H1 (cell line): ENCODE data around the gene SPC24. TPM values are rescaled to one million over a fixed set of nuclear protein-coding genes. Genes with fewer than 3 reads are reported as not detected.

ENCODE experiments used
- CTCF ChIA-PET: fragments of 300-600 bp; sonication (Branson Sonifier 250); formaldehyde crosslinking; loops from one replicate; lab custom pipeline; 2021; ENCODE audit not compliant: partially characterized antibody; lab: Charles Lee
- POLR2A ChIA-PET: fragments of 300-600 bp; sonication (Branson Sonifier 250); formaldehyde crosslinking; loops from one replicate; lab custom pipeline; 2021; ENCODE audit warnings: inconsistent platforms; ENCODE audit not compliant: partially characterized antibody; lab: Charles Lee
- DNase-seq, 2 experiments: peaks; one replicate each; pipeline versions ENCODE4 v3.0.0 to v3.0.0-alpha.2; 2010 to 2022; ENCODE audit warnings: low spot score in 2 of 2, low read depth in 1 of 2, mixed read lengths in 1 of 2
- FAIRE-seq: peaks from 2 replicates; lab custom pipeline; 2011; peaks lifted over from hg19 to GRCh38; lab: Jason Lieb, UNC
- H2AFZ ChIP-seq: 2 replicates; pipeline ENCODE4 v1.8.1; 2012; ENCODE audit warnings: low read length, inconsistent platforms
- H2AK5ac ChIP-seq: 2 replicates; pipeline ENCODE4 v1.6.1; 2013; ENCODE audit warnings: low read depth, low read length
- H2BK120ac ChIP-seq: replicated peaks from 2 replicates; pipeline ENCODE3; 2013; ENCODE audit warnings: low read depth, low read length, inconsistent platforms
- H2BK12ac ChIP-seq: 2 replicates; pipeline ENCODE4 v1.6.1; 2013; ENCODE audit warnings: low read depth, low read length
- H2BK15ac ChIP-seq: 2 replicates; pipeline ENCODE4 v1.6.1; 2013; ENCODE audit warnings: low read length
- H2BK20ac ChIP-seq: 2 replicates; pipeline ENCODE4 v1.6.1; 2013; ENCODE audit warnings: low read length
- H2BK5ac ChIP-seq: 2 replicates; pipeline ENCODE4 v1.6.1; 2013; ENCODE audit warnings: low read depth, low read length
- H3K14ac ChIP-seq: 2 replicates; pipeline ENCODE4 v1.6.1; 2013; ENCODE audit warnings: inconsistent platforms; ENCODE audit not compliant: insufficient read length
- H3K18ac ChIP-seq: 2 replicates; pipeline ENCODE4 v1.6.1; 2013; ENCODE audit warnings: low read length; ENCODE audit errors: extremely low read depth
- H3K23ac ChIP-seq: 2 replicates; pipeline ENCODE4 v1.6.1; 2013; ENCODE audit warnings: inconsistent platforms; ENCODE audit not compliant: insufficient read length
- H3K23me2 ChIP-seq: 2 replicates; pipeline ENCODE4 v1.6.1; 2013; ENCODE audit warnings: low read depth, low read length
- H3K27ac ChIP-seq: 2 replicates; pipeline ENCODE4 v1.6.1; 2011; ENCODE audit warnings: low read depth, low read length, inconsistent platforms
- H3K27me3 ChIP-seq, 4 experiments: replicated peaks in 1 of 4; 1 replicate in 1 of 4; 2 replicates in 3 of 4; pipeline versions ENCODE4 v1.6.1 to v1.8.1; 2011 to 2013; ENCODE audit warnings: low read length in 3 of 4, mild to moderate bottlenecking in 3 of 4, inconsistent platforms in 2 of 4, mixed read lengths in 2 of 4, moderate library complexity in 1 of 4; ENCODE audit not compliant: control insufficient read depth in 3 of 4, insufficient read depth in 3 of 4; ENCODE audit errors: extremely low read depth in 1 of 4
- H3K36me3 ChIP-seq, 4 experiments: 2 replicates each; pipeline versions ENCODE4 v1.6.1 to v1.8.1; 2011 to 2013; ENCODE audit warnings: mild to moderate bottlenecking in 4 of 4, low read length in 3 of 4, moderate library complexity in 2 of 4, control low read depth in 1 of 4, inconsistent platforms in 1 of 4; ENCODE audit not compliant: insufficient read depth in 4 of 4, control insufficient read depth in 2 of 4
- H3K4ac ChIP-seq: replicated peaks from 2 replicates; pipeline ENCODE3; 2013; ENCODE audit warnings: low read length, low read depth, mixed read lengths, inconsistent platforms; ENCODE audit not compliant: insufficient read length
- H3K4me1 ChIP-seq, 4 experiments: replicated peaks in 1 of 4; 1 replicate in 1 of 4; 2 replicates in 3 of 4; pipeline versions ENCODE4 v1.6.1 to v1.8.1; 2011 to 2013; ENCODE audit warnings: low read length in 3 of 4, inconsistent platforms in 2 of 4, mixed read lengths in 1 of 4; ENCODE audit not compliant: insufficient read depth in 4 of 4, control insufficient read depth in 3 of 4
- H3K4me2 ChIP-seq, 2 experiments: 2 replicates each; pipeline versions ENCODE4 v1.6.1 to v1.8.1; 2011 to 2013; ENCODE audit warnings: low read depth in 2 of 2, low read length in 2 of 2, control low read depth in 1 of 2, inconsistent platforms in 1 of 2, mild to moderate bottlenecking in 1 of 2; ENCODE audit not compliant: insufficient read depth in 1 of 2
- H3K4me3 ChIP-seq, 4 experiments: fragments of 200-600, 300-600 bp in 1 of 4; sonication (generic), shearing (Covaris generic), sonication (Bioruptor Twin) in 1 of 4; 2 replicates each; pipeline versions ENCODE4 v1.5.1 to v1.8.1; 2011 to 2016; ENCODE audit warnings: low read length in 4 of 4, low read depth in 3 of 4, control low read depth in 2 of 4, inconsistent platforms in 2 of 4, mild to moderate bottlenecking in 2 of 4, mixed read lengths in 1 of 4, moderate library complexity in 1 of 4; ENCODE audit not compliant: insufficient read depth in 2 of 4; ENCODE audit errors: extremely low read depth in 1 of 4
- H3K56ac ChIP-seq: replicated peaks from 2 replicates; pipeline ENCODE3; 2013; ENCODE audit warnings: low read depth, mild to moderate bottlenecking, mixed read lengths, low read length, inconsistent platforms; ENCODE audit not compliant: insufficient read length
- H3K79me1 ChIP-seq: 2 replicates; pipeline ENCODE4 v1.6.1; 2013; ENCODE audit warnings: low read depth, low read length, control low read depth
- H3K79me2 ChIP-seq, 2 experiments: 2 replicates each; pipeline versions ENCODE4 v1.6.1 to v1.8.1; 2012 to 2013; ENCODE audit warnings: low read length in 2 of 2, mild to moderate bottlenecking in 2 of 2, inconsistent platforms in 1 of 2; ENCODE audit not compliant: insufficient read depth in 2 of 2, control insufficient read depth in 1 of 2
- H3K9ac ChIP-seq, 4 experiments: replicated peaks in 1 of 4; 1 replicate in 1 of 4; 2 replicates in 3 of 4; pipeline versions ENCODE4 v1.6.1 to v1.8.1; 2011 to 2013; ENCODE audit warnings: low read depth in 3 of 4, low read length in 3 of 4, control low read depth in 2 of 4, mild to moderate bottlenecking in 2 of 4, moderate library complexity in 2 of 4, inconsistent platforms in 1 of 4; ENCODE audit errors: extremely low read depth in 1 of 4
- H3K9me3 ChIP-seq, 2 experiments: 2 replicates each; pipeline versions ENCODE4 v1.6.1 to v1.8.1; 2012 to 2013; ENCODE audit warnings: mild to moderate bottlenecking in 2 of 2, moderate library complexity in 2 of 2, control low read depth in 1 of 2, inconsistent platforms in 1 of 2, low read depth in 1 of 2, low read length in 1 of 2, mixed read lengths in 1 of 2; ENCODE audit not compliant: insufficient read depth in 2 of 2
- H4K20me1 ChIP-seq, 2 experiments: replicated peaks in 1 of 2; 2 replicates each; pipeline versions ENCODE3 to v1.8.1; 2011 to 2013; ENCODE audit warnings: inconsistent platforms in 2 of 2, low read length in 2 of 2, mild to moderate bottlenecking in 1 of 2; ENCODE audit not compliant: insufficient read depth in 2 of 2, control insufficient read depth in 1 of 2
- H4K5ac ChIP-seq: 2 replicates; pipeline ENCODE4 v1.6.1; 2013; ENCODE audit warnings: low read length, low read depth, mixed read lengths, inconsistent platforms; ENCODE audit not compliant: insufficient read length
- H4K8ac ChIP-seq: 2 replicates; pipeline ENCODE4 v1.8.0; 2013; ENCODE audit warnings: mild to moderate bottlenecking, moderate library complexity, low read length, inconsistent platforms; ENCODE audit not compliant: insufficient read depth; ENCODE audit errors: extremely low read depth
- H4K91ac ChIP-seq: replicated peaks from 2 replicates; pipeline ENCODE3; 2013; ENCODE audit warnings: low read length, mixed read lengths, inconsistent platforms; ENCODE audit not compliant: insufficient read length
- ATF2 ChIP-seq: IDR thresholded peaks from 2 replicates; pipeline ENCODE4 v1.6.1; 2012; ENCODE audit warnings: low read length, inconsistent platforms
- BACH1 ChIP-seq: IDR thresholded peaks from 2 replicates; pipeline ENCODE4 v1.6.1; 2012; ENCODE audit warnings: low read length, improper control_type of control experiment
- CHD1 ChIP-seq: IDR thresholded peaks from 2 replicates; pipeline ENCODE4 v1.6.1; 2012; ENCODE audit warnings: low read depth, low read length, improper control_type of control experiment
- JUN ChIP-seq: IDR thresholded peaks from 2 replicates; pipeline ENCODE4 v1.6.1; 2011; ENCODE audit warnings: low read depth, mild to moderate bottlenecking, improper control_type of control experiment, low read length
- NRF1 ChIP-seq: IDR thresholded peaks from 2 replicates; pipeline ENCODE4 v1.6.1; 2011; ENCODE audit warnings: mild to moderate bottlenecking, low read depth, low read length, improper control_type of control experiment
- POLR2AphosphoS5 ChIP-seq: IDR thresholded peaks from 2 replicates; pipeline ENCODE4 v1.6.1; 2011; ENCODE audit warnings: low read depth, low read length
- SIRT6 ChIP-seq: IDR thresholded peaks from one replicate; pipeline ENCODE4 v1.7.1; 2012; ENCODE audit warnings: low read length, inconsistent platforms
- SRF ChIP-seq: IDR thresholded peaks from 2 replicates; pipeline ENCODE4 v1.6.1; 2011; ENCODE audit warnings: mild to moderate bottlenecking, low read depth, low read length, moderate library complexity
- TAF7 ChIP-seq: optimal IDR thresholded peaks from 2 replicates; pipeline ENCODE3; 2011; ENCODE audit warnings: low read depth, mild to moderate bottlenecking, inconsistent platforms, low read length, moderate library complexity, borderline replicate concordance
- WGBS, 2 experiments: shearing (Covaris generic) in 1 of 2; methylation state at CpG; one replicate each; pipeline versions ENCODE4 v1.1.6 to v1.1.7; 2013 to 2015; ENCODE audit warnings: low lambda C conversion rate in 2 of 2, mixed read lengths in 2 of 2, inconsistent platforms in 1 of 2, low coverage in 1 of 2, missing lambda C conversion rate in 1 of 2; ENCODE audit not compliant: insufficient replicate concordance in 2 of 2, insufficient coverage in 1 of 2, insufficient read length in 1 of 2; ENCODE audit errors: extremely low coverage in 1 of 2, missing lambda C conversion rate in 1 of 2; 5-methylcytosine and 5-hydroxymethylcytosine counted together
- polyA plus RNA-seq, 7 experiments: library from polyadenylated mRNA; depleted of rRNA in 3 of 7; stranded (reverse) in 5 of 7; unstranded in 2 of 7; fragments of >200 nt in 5 of 7; fragments of 200-250 nt in 2 of 7; gene quantifications; 1 replicate in 5 of 7; 2 replicates in 1 of 7; 4 replicates in 1 of 7; pipeline versions ENCODE4 v1.2.1 to v1.2.3, GENCODE V29; 2011 to 2013; ENCODE audit warnings: missing spikeins in 2 of 7, mixed read lengths in 2 of 7
- total RNA-seq: library from RNA; stranded (reverse); fragmentation: NEBNext Ultra II Directional; extraction: Animal tissue kit (Norgen Biotek cat#: 25700); gene quantifications from 2 replicates; pipeline ENCODE4 v1.2.1, GENCODE V29; 2021

SPC24 gene
- total and polyA plus RNA-seq, 2 of the 8 experiments (the other 6 are each of a cell fraction or from before 2014, with no cell fraction given), result 17.7 to 42.4 TPM

DNA sequence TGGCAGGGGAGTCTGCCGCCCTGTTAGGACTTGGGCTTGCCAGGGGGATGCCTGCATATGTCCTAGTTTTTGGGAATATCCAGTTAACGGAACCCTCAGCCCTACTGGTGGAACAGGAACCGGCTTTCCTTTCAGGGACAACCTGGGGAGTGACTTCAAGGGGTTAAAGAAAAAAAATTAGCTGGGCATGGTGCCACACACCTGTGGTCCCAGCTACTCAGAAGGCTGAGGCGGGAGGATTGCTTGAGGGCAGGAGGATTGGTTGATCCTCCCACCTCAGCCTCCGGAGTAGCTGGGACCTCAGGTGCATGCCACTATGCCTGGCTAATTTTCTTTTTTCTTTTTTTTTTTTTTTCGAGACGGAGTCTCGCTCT lies 43.8 kb downstream of the SPC24 start:
- no peaks in the 10 kb centered on the region; the same call in 1 of the 2 replicates for H3K79me1 ChIP-seq
- H2BK20ac ChIP-seq, result no peak overlapping the region
- no peak overlapping the region for H3K56ac ChIP-seq
- no peak overlapping the region for H3K14ac ChIP-seq
- no peaks in the 10 kb centered on the region; a peak in 1 of 4 replicates for H3K79me2 ChIP-seq
- no peak overlapping the region for H4K91ac ChIP-seq
- no peak overlapping the region for H3K9ac ChIP-seq
- no peak overlapping the region for H3K4me3 ChIP-seq
- no peak overlapping the region for H2BK120ac ChIP-seq
- peaks cover 10 to 30% of the 10 kb centered on the region in 2 experiments for H4K20me1 ChIP-seq
- no peak overlapping the region for H4K8ac ChIP-seq
- FAIRE-seq (no peak), DNase-seq (no peak)
- no peaks in the 10 kb centered on the region for H3K4me1 ChIP-seq
- H3K4me2 ChIP-seq, result no peak overlapping the region
- no peak overlapping the region for H4K5ac ChIP-seq
- ChIA-PET CTCF (interaction anchor here (0.5 to 5.1 kb wide), 5 partner anchors 15 to 1551 kb away, joined by 3 to 21 read pairs (median 4); no protein-coding TSS in a partner anchor), POLR2A (no interaction called here)
- no peak overlapping the region for H3K23ac ChIP-seq
- no peaks in the 10 kb centered on the region for H3K27me3 ChIP-seq
- no peak overlapping the region for H2BK12ac ChIP-seq
- TF ChIP-seq NRF1 (no peak), SIRT6 (no peak), ATF2 (no peak), JUN (no peak), TAF7 (no peak), SRF (no peak), POLR2AphosphoS5 (no peak), CHD1 (no peak), BACH1 (no peak)
- H3K27ac ChIP-seq, result no peak overlapping the region
- H2AFZ ChIP-seq, result no peak overlapping the region
- H3K18ac ChIP-seq, result no peak overlapping the region
- no peak overlapping the region for H2BK5ac ChIP-seq
- H3K4ac ChIP-seq, result no peak overlapping the region
- no peaks in the 10 kb centered on the region for H3K9me3 ChIP-seq
- no peak overlapping the region for H2AK5ac ChIP-seq
- no peak overlapping the region for H2BK15ac ChIP-seq
- 95% methylated on average over 5 of the region's 8 CpGs; no CpG with 5 or more reads in 1 of the 2 experiments for WGBS, 2 experiments
- no peaks in the 10 kb centered on the region for H3K23me2 ChIP-seq
- peaks cover 50 to 95% (median 83%) of the 10 kb centered on the region in 4 experiments for H3K36me3 ChIP-seq
